Measurements from ENCODE around the gene C1orf21. TPM values are rescaled to one million over a fixed set of nuclear protein-coding genes. Genes with fewer than 3 reads are reported as not detected.
"Not testable (repeated sequence)": the region's sequence is repeated elsewhere in the genome, so short reads cannot be mapped to it uniquely, and the experiment has no call there.

C1orf21 gene
- total RNA-seq, 1 donor from 2014 or later = 4.1 TPM

- H3K36me3 Mint-ChIP-seq (ENCODE audit: low read depth) = no peaks in the 10 kb centered on the region
These were observed 219.1 kb downstream of the C1orf21 start for GRCh38 chr1:184605941-184606340.

GRCh38 chr1:184606786-184607185 lies 220.0 kb downstream of the C1orf21 start:
- Mint-ChIP-seq H3K9me3 (no peaks in the 10 kb centered on the region), H3K27me3 (ENCODE audit: insufficient read depth) (peaks cover 1% of the 10 kb centered on the region), H3K27ac (no peak overlapping the region), H3K36me3 (ENCODE audit: low read depth) (no peaks in the 10 kb centered on the region), H3K4me3 (no peak overlapping the region), H3K4me1 (ENCODE audit: low read depth) (no peaks in the 10 kb centered on the region)
- intact Hi-C loops (cut with micrococcal nuclease) = no loop called here
- no peak for DNase-seq (ENCODE audit: low spot score)

More at GRCh38 chr1:184605941-184606340, 219.1 kb downstream of the C1orf21 start:
- no peaks in the 10 kb centered on the region for H3K9me3 Mint-ChIP-seq
- no peak overlapping the region for H3K27ac Mint-ChIP-seq
- peaks cover 1% of the 10 kb centered on the region for H3K27me3 Mint-ChIP-seq (ENCODE audit: insufficient read depth)
- no peaks in the 10 kb centered on the region for H3K4me1 Mint-ChIP-seq (ENCODE audit: low read depth)
- DNase-seq (ENCODE audit: low spot score) = no peak
- H3K4me3 Mint-ChIP-seq = no peak overlapping the region
- intact Hi-C loops (cut with micrococcal nuclease) = no loop called here

GRCh38 chr1:184608581-184608980 lies 221.8 kb downstream of the C1orf21 start:
- Mint-ChIP-seq H3K9me3 (no peaks in the 10 kb centered on the region), H3K36me3 (ENCODE audit: low read depth) (no peaks in the 10 kb centered on the region), H3K4me3 (no peak overlapping the region), H3K27me3 (ENCODE audit: insufficient read depth) (peaks cover 1% of the 10 kb centered on the region), H3K27ac (no peak overlapping the region), H3K4me1 (ENCODE audit: low read depth) (no peaks in the 10 kb centered on the region)
- intact Hi-C loops (cut with micrococcal nuclease) = no loop called here
- DNase-seq (ENCODE audit: low spot score) = no peak

- Mint-ChIP-seq H3K36me3 (ENCODE audit: low read depth) (no peaks in the 10 kb centered on the region), H3K27me3 (ENCODE audit: insufficient read depth) (peaks cover 1% of the 10 kb centered on the region), H3K4me1 (ENCODE audit: low read depth) (no peaks in the 10 kb centered on the region), H3K4me3 (no peak overlapping the region), H3K9me3 (no peaks in the 10 kb centered on the region), H3K27ac (no peak overlapping the region)
- intact Hi-C loops (cut with micrococcal nuclease) = no loop called here
- DNase-seq (ENCODE audit: low spot score) = no peak
These were observed 222.2 kb downstream of the C1orf21 start for GRCh38 chr1:184608990-184609389.

GRCh38 chr1:184610876-184611595 lies 224.2 kb downstream of the C1orf21 start:
- Mint-ChIP-seq H3K9me3 (no peaks in the 10 kb centered on the region), H3K27me3 (ENCODE audit: insufficient read depth) (peaks cover 1% of the 10 kb centered on the region), H3K4me1 (ENCODE audit: low read depth) (no peaks in the 10 kb centered on the region), H3K4me3 (no peak overlapping the region), H3K27ac (no peak overlapping the region), H3K36me3 (ENCODE audit: low read depth) (no peaks in the 10 kb centered on the region)
- no peak for DNase-seq (ENCODE audit: low spot score)
- intact Hi-C loops (cut with micrococcal nuclease) = no loop called here

GRCh38 chr1:184612229-184612628 lies 225.4 kb downstream of the C1orf21 start:
- H3K9me3 Mint-ChIP-seq; H3K27me3 Mint-ChIP-seq (ENCODE audit: insufficient read depth); intact Hi-C loops (cut with micrococcal nuclease); DNase-seq (ENCODE audit: low spot score); H3K36me3 Mint-ChIP-seq (ENCODE audit: low read depth); H3K27ac Mint-ChIP-seq; H3K4me1 Mint-ChIP-seq (ENCODE audit: low read depth); H3K4me3 Mint-ChIP-seq: not testable (repeated sequence)

- H3K4me3 Mint-ChIP-seq = no peak overlapping the region
- no peaks in the 10 kb centered on the region for H3K36me3 Mint-ChIP-seq (ENCODE audit: low read depth)
- intact Hi-C loops (cut with micrococcal nuclease) = no loop called here
- H3K27me3 Mint-ChIP-seq (ENCODE audit: insufficient read depth) = no peaks in the 10 kb centered on the region
- no peaks in the 10 kb centered on the region for H3K4me1 Mint-ChIP-seq (ENCODE audit: low read depth)
- no peak for DNase-seq (ENCODE audit: low spot score)
- H3K27ac Mint-ChIP-seq = no peak overlapping the region
- H3K9me3 Mint-ChIP-seq = no peaks in the 10 kb centered on the region
These were observed 227.8 kb downstream of the C1orf21 start for GRCh38 chr1:184614667-184615066.

GRCh38 chr1:184615301-184615700 lies 228.5 kb downstream of the C1orf21 start:
- no peaks in the 10 kb centered on the region for H3K27me3 Mint-ChIP-seq (ENCODE audit: insufficient read depth)
- H3K4me1 Mint-ChIP-seq (ENCODE audit: low read depth) = no peaks in the 10 kb centered on the region
- intact Hi-C loops (cut with micrococcal nuclease) = no loop called here
- H3K36me3 Mint-ChIP-seq (ENCODE audit: low read depth) = no peaks in the 10 kb centered on the region
- no peak overlapping the region for H3K27ac Mint-ChIP-seq
- H3K9me3 Mint-ChIP-seq = no peaks in the 10 kb centered on the region
- no peak for DNase-seq (ENCODE audit: low spot score)
- H3K4me3 Mint-ChIP-seq = no peak overlapping the region

- Mint-ChIP-seq H3K27ac (no peak overlapping the region), H3K4me1 (ENCODE audit: low read depth) (no peaks in the 10 kb centered on the region), H3K36me3 (ENCODE audit: low read depth) (no peaks in the 10 kb centered on the region), H3K4me3 (no peak overlapping the region), H3K27me3 (ENCODE audit: insufficient read depth) (no peaks in the 10 kb centered on the region), H3K9me3 (no peaks in the 10 kb centered on the region)
- intact Hi-C loops (cut with micrococcal nuclease) = no loop called here
- DNase-seq (ENCODE audit: low spot score) = no peak
These were observed 229.7 kb downstream of the C1orf21 start for GRCh38 chr1:184616504-184616903.

- Mint-ChIP-seq H3K27me3 (ENCODE audit: insufficient read depth) (no peaks in the 10 kb centered on the region), H3K9me3 (no peaks in the 10 kb centered on the region), H3K4me1 (ENCODE audit: low read depth) (no peaks in the 10 kb centered on the region), H3K4me3 (no peak overlapping the region), H3K27ac (no peak overlapping the region), H3K36me3 (ENCODE audit: low read depth) (no peaks in the 10 kb centered on the region)
- DNase-seq (ENCODE audit: low spot score) = no peak
- intact Hi-C loops (cut with micrococcal nuclease) = no loop called here
These were observed 230.7 kb downstream of the C1orf21 start for GRCh38 chr1:184617433-184618029.

GRCh38 chr1:184618851-184619250 lies 232.0 kb downstream of the C1orf21 start:
- Mint-ChIP-seq H3K27ac (no peak overlapping the region), H3K4me3 (no peak overlapping the region), H3K27me3 (ENCODE audit: insufficient read depth) (no peaks in the 10 kb centered on the region), H3K4me1 (ENCODE audit: low read depth) (no peaks in the 10 kb centered on the region), H3K36me3 (ENCODE audit: low read depth) (no peaks in the 10 kb centered on the region), H3K9me3 (no peaks in the 10 kb centered on the region)
- intact Hi-C loops (cut with micrococcal nuclease) = no loop called here
- no peak for DNase-seq (ENCODE audit: low spot score)

- Mint-ChIP-seq H3K4me1 (ENCODE audit: low read depth) (no peaks in the 10 kb centered on the region), H3K36me3 (ENCODE audit: low read depth) (no peaks in the 10 kb centered on the region), H3K4me3 (no peak overlapping the region), H3K9me3 (no peaks in the 10 kb centered on the region), H3K27ac (no peak overlapping the region), H3K27me3 (ENCODE audit: insufficient read depth) (no peaks in the 10 kb centered on the region)
- DNase-seq (ENCODE audit: low spot score) = no peak
- intact Hi-C loops (cut with micrococcal nuclease) = no loop called here
These were observed 233.6 kb downstream of the C1orf21 start for GRCh38 chr1:184620469-184620868.

- no peak for DNase-seq (ENCODE audit: low spot score)
- Mint-ChIP-seq H3K27me3 (ENCODE audit: insufficient read depth) (no peaks in the 10 kb centered on the region), H3K9me3 (no peaks in the 10 kb centered on the region), H3K4me3 (no peak overlapping the region), H3K27ac (no peak overlapping the region), H3K4me1 (ENCODE audit: low read depth) (no peaks in the 10 kb centered on the region), H3K36me3 (ENCODE audit: low read depth) (no peaks in the 10 kb centered on the region)
- intact Hi-C loops (cut with micrococcal nuclease) = no loop called here
These were observed 234.4 kb downstream of the C1orf21 start for GRCh38 chr1:184621260-184621659.
